H9 (cell line): ENCODE results near the gene TSPAN2. TPM values are rescaled to one million over a fixed set of nuclear protein-coding genes. Genes with fewer than 3 reads are reported as not detected.

ENCODE experiments used
- DNase-seq: peaks from one replicate; pipeline ENCODE4 v3.0.0-alpha.2; 2017
- H2AFZ ChIP-seq: one replicate; pipeline ENCODE4 v1.6.1; 2013; ENCODE audit warnings: mild to moderate bottlenecking, low read length, control low read depth, moderate library complexity
- H2AK5ac ChIP-seq: 2 replicates; pipeline ENCODE4 v1.6.1; 2013; ENCODE audit warnings: low read length, control low read depth, mixed read lengths; ENCODE audit not compliant: insufficient read length
- H2BK120ac ChIP-seq: one replicate; pipeline ENCODE4 v1.6.1; 2013; ENCODE audit warnings: low read depth, mild to moderate bottlenecking, low read length, control low read depth, inconsistent platforms; ENCODE audit not compliant: poor library complexity, severe bottlenecking
- H2BK12ac ChIP-seq: 2 replicates; pipeline ENCODE4 v1.6.1; 2013; ENCODE audit warnings: low read length, control low read depth, mixed read lengths, low read depth; ENCODE audit not compliant: insufficient read length
- H2BK15ac ChIP-seq: 2 replicates; pipeline ENCODE4 v1.6.1; 2013; ENCODE audit warnings: low read depth, low read length, control low read depth
- H2BK20ac ChIP-seq: one replicate; pipeline ENCODE4 v1.6.1; 2013; ENCODE audit warnings: low read depth, mild to moderate bottlenecking, low read length, control low read depth, inconsistent platforms; ENCODE audit not compliant: poor library complexity, severe bottlenecking
- H2BK5ac ChIP-seq: 2 replicates; pipeline ENCODE4 v1.6.1; 2013; ENCODE audit warnings: low read length, control low read depth, mixed read lengths; ENCODE audit not compliant: insufficient read length
- H3K14ac ChIP-seq: 2 replicates; pipeline ENCODE4 v1.6.1; 2013; ENCODE audit warnings: low read length, control low read depth; ENCODE audit not compliant: insufficient read depth
- H3K18ac ChIP-seq: 2 replicates; pipeline ENCODE4 v1.6.1; 2013; ENCODE audit warnings: low read depth, mild to moderate bottlenecking, mixed read lengths, low read length, control low read depth; ENCODE audit not compliant: insufficient read length
- H3K23ac ChIP-seq: 2 replicates; pipeline ENCODE4 v1.6.1; 2013; ENCODE audit warnings: low read length, control low read depth, mixed read lengths, low read depth; ENCODE audit not compliant: insufficient read length
- H3K23me2 ChIP-seq: 2 replicates; pipeline ENCODE4 v1.6.1; 2013; ENCODE audit warnings: low read depth, mild to moderate bottlenecking, mixed read lengths, low read length, control low read depth; ENCODE audit not compliant: insufficient read length, poor library complexity, severe bottlenecking
- H3K27ac ChIP-seq: 2 replicates; pipeline ENCODE4 v1.5.1; 2013; ENCODE audit warnings: low read length, control low read depth, mixed read lengths, low read depth; ENCODE audit not compliant: insufficient read length
- H3K27me3 ChIP-seq: 2 replicates; pipeline ENCODE4 v1.6.1; 2013; ENCODE audit warnings: low read length, control low read depth, inconsistent platforms; ENCODE audit not compliant: insufficient read depth
- H3K4ac ChIP-seq: 2 replicates; pipeline ENCODE4 v1.6.1; 2013; ENCODE audit warnings: low read depth, mild to moderate bottlenecking, control low read depth, inconsistent platforms, low read length, moderate library complexity
- H3K4me1 ChIP-seq: 2 replicates; pipeline ENCODE4 v1.6.1; 2013; ENCODE audit warnings: low read length, control low read depth, inconsistent platforms; ENCODE audit not compliant: insufficient read depth
- H3K4me2 ChIP-seq: 2 replicates; pipeline ENCODE4 v1.6.1; 2013; ENCODE audit warnings: low read length, control low read depth, mixed read lengths; ENCODE audit not compliant: insufficient read length, insufficient read depth
- H3K56ac ChIP-seq: 2 replicates; pipeline ENCODE4 v1.6.1; 2013; ENCODE audit warnings: low read depth, mild to moderate bottlenecking, mixed read lengths, low read length, control low read depth; ENCODE audit not compliant: insufficient read length
- H3K79me1 ChIP-seq: 2 replicates; pipeline ENCODE4 v1.6.1; 2013; ENCODE audit warnings: low read depth, mild to moderate bottlenecking, moderate library complexity, low read length, control low read depth, inconsistent platforms; ENCODE audit not compliant: insufficient read depth, poor library complexity, severe bottlenecking
- H3K79me2 ChIP-seq: 2 replicates; pipeline ENCODE4 v1.6.1; 2013; ENCODE audit warnings: low read length, control low read depth, inconsistent platforms; ENCODE audit not compliant: insufficient read depth
- H3K9ac ChIP-seq: 2 replicates; pipeline ENCODE4 v1.6.1; 2013; ENCODE audit warnings: low read length, control low read depth, mixed read lengths; ENCODE audit not compliant: insufficient read length; ENCODE audit errors: extremely low read depth
- H3K9me3 ChIP-seq: one replicate; pipeline ENCODE4 v1.6.1; 2013; ENCODE audit warnings: low read depth, low read length, inconsistent platforms; ENCODE audit not compliant: control insufficient read depth
- H3T11ph ChIP-seq: one replicate; pipeline ENCODE4 v1.6.1; 2013; ENCODE audit warnings: mild to moderate bottlenecking, low read length, control low read depth, inconsistent platforms
- H4K20me1 ChIP-seq: one replicate; pipeline ENCODE4 v1.6.1; 2013; ENCODE audit not compliant: control insufficient read depth, insufficient read length, insufficient read depth
- H4K5ac ChIP-seq: 2 replicates; pipeline ENCODE4 v1.6.1; 2013; ENCODE audit warnings: low read depth, mild to moderate bottlenecking, mixed read lengths, low read length, control low read depth; ENCODE audit not compliant: insufficient read length
- H4K8ac ChIP-seq: replicated peaks from 2 replicates; pipeline ENCODE4 v1.6.1; 2013; ENCODE audit warnings: low read length, control low read depth, mixed read lengths, low read depth; ENCODE audit not compliant: insufficient read length
- H4K91ac ChIP-seq: 2 replicates; pipeline ENCODE4 v1.6.1; 2013; ENCODE audit warnings: low read depth, mild to moderate bottlenecking, moderate library complexity, mixed read lengths, low read length, control low read depth; ENCODE audit not compliant: insufficient read length
- H3K27ac Mint-ChIP-seq, 3 experiments: 2 replicates in 2 of 3; 3 replicates in 1 of 3; pipeline ENCODE4 v1.8.0; 2020 to 2021; ENCODE audit warnings: mixed read lengths in 3 of 3, mild to moderate bottlenecking in 1 of 3, moderate library complexity in 1 of 3
- H3K27me3 Mint-ChIP-seq: 2 replicates; pipeline ENCODE4 v1.8.0; 2021; ENCODE audit warnings: low read depth, mild to moderate bottlenecking, moderate library complexity, mixed read lengths
- H3K36me3 Mint-ChIP-seq, 3 experiments: 2 replicates in 2 of 3; 3 replicates in 1 of 3; pipeline ENCODE4 v1.8.0; 2020 to 2021; ENCODE audit warnings: low read depth in 3 of 3, mixed read lengths in 3 of 3; ENCODE audit not compliant: insufficient read depth in 1 of 3
- H3K4me1 Mint-ChIP-seq, 2 experiments: 2 replicates each; pipeline ENCODE4 v1.8.0; 2020; ENCODE audit warnings: mixed read lengths in 2 of 2
- H3K4me3 Mint-ChIP-seq, 2 experiments: 2 replicates in 1 of 2; 3 replicates in 1 of 2; pipeline ENCODE4 v1.8.0; 2020 to 2021; ENCODE audit warnings: mild to moderate bottlenecking in 2 of 2, mixed read lengths in 2 of 2, moderate library complexity in 1 of 2
- H3K9me3 Mint-ChIP-seq, 2 experiments: 2 replicates in 1 of 2; 3 replicates in 1 of 2; pipeline ENCODE4 v1.8.0; 2020; ENCODE audit warnings: mild to moderate bottlenecking in 2 of 2, mixed read lengths in 2 of 2, moderate library complexity in 1 of 2
- CTCF ChIP-seq: fragments of 200-600 bp; sonication (generic); conservative IDR thresholded peaks from 3 replicates; pipeline ENCODE4 v1.8.0; 2021; ENCODE audit warnings: antibody characterized with exemption, mild to moderate bottlenecking
- WGBS: extraction: QIAGEN DNeasy Blood & Tissue Kit; methylation state at CpG from one replicate; pipeline ENCODE4 v1.1.7; 2013; ENCODE audit warnings: missing lambda C conversion rate, low lambda C conversion rate, mixed read lengths; ENCODE audit not compliant: insufficient read length; ENCODE audit errors: extremely low coverage; 5-methylcytosine and 5-hydroxymethylcytosine counted together
- total RNA-seq: library from RNA; stranded (reverse); gene quantifications from 2 replicates; pipeline ENCODE4 v1.2.1, GENCODE V29; 2021

Gene TSPAN2
- total RNA-seq, 1 experiment from 2014 or later: 10.8 TPM

GRCh38 chr1:115092175-115092574 lies 2.9 kb upstream of the TSPAN2 start:
- no CpG with 5 or more reads among the region's 1 CpG for whole genome bisulfite sequencing
- no peak overlapping the region for H3K27ac ChIP-seq
- H3K27me3 Mint-ChIP-seq: peaks cover 17% of the 10 kb centered on the region

More at GRCh38 chr1:115092175-115092574, 2.9 kb upstream of the TSPAN2 start:
- Histone ChIP-seq H3K23ac (no peak overlapping the region), H3K56ac (no peak overlapping the region), H4K20me1 (no peaks in the 10 kb centered on the region), H2BK12ac (no peak overlapping the region), H2BK20ac (no peak overlapping the region), H3K79me2 (no peaks in the 10 kb centered on the region), H4K8ac (no peak overlapping the region), H3K4ac (no peak overlapping the region), H2BK5ac (no peak overlapping the region), H2BK120ac (no peak overlapping the region), H3K9me3 (no peaks in the 10 kb centered on the region), H3K4me1 (no peaks in the 10 kb centered on the region), H3K23me2 (peaks cover 10% of the 10 kb centered on the region), H3K18ac (no peak overlapping the region), H2BK15ac (no peak overlapping the region), H3T11ph (no peak overlapping the region), H2AFZ (no peak overlapping the region), H3K14ac (no peak overlapping the region), H3K27me3 (no peaks in the 10 kb centered on the region), H4K5ac (no peak overlapping the region), H3K4me2 (no peak overlapping the region), H4K91ac (no peak overlapping the region), H2AK5ac (no peak overlapping the region), H3K9ac (no peak overlapping the region), H3K79me1 (no peaks in the 10 kb centered on the region)
- Mint-ChIP-seq H3K36me3 (no peaks in the 10 kb centered on the region; a peak in 1 of 7 replicates), H3K4me3 (no peak overlapping the region), H3K9me3 (no peaks in the 10 kb centered on the region; a peak in 1 of 5 replicates), H3K4me1 (peaks cover 16% of the 10 kb centered on the region in 2 experiments), H3K27ac (no peak overlapping the region)
- DNase-seq: no peak
- no peak for TF ChIP-seq CTCF
